ENCODE measurements around the gene POLE.
"Not testable (repeated sequence)": the region's sequence is repeated elsewhere in the genome, so short reads cannot be mapped to it uniquely, and the experiment has no call there.

POLE gene

GRCh38 chr12:132718644-132719043 is 31.5 kb upstream of the POLE start:
- DNase-seq: no peak

DNA sequence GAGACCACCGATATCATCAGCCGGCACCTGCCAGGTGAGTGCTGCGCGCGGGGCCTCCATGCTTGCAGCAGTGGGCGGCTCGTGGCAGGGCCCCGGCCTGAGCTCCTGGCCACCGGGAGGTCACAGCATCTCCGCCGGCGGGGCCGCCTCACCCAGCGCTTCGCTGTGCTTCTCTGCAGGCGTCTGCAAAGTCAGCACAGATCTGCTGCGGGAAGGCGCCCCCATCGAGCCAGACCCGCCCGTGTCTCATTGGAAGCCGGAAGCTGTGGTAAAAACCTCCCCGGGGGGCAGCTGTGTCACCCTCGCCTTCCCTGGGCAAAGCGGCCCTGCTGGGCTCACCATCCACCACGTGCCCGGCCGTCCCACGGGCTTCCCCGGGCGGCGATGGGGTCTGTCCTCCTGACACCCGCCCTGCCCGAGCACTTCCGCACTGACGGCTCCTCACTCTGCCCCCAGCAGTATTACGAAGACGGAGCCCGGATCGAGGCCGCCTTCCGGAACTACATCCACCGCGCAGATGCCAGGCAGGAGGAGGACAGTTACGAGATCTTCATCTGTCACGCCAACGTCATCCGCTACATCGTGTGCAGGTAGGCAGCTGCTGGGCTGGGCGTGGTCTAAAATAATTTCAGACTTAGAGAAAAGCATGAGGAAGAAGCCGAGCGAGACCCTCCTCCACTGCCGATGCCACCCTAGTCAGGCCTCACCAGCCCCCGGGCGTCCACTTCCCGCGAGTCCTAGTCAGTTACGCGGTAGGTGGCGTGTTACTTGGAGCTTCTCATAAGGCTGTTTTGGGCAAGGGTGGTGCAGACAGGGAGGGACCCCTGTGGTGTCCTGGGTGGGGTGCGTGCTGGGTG is 30.6 kb upstream of the POLE start:
- no peak for DNase-seq

GRCh38 chr12:132717011-132717410 is 29.9 kb upstream of the POLE start:
- DNase-seq: no peak

DNA sequence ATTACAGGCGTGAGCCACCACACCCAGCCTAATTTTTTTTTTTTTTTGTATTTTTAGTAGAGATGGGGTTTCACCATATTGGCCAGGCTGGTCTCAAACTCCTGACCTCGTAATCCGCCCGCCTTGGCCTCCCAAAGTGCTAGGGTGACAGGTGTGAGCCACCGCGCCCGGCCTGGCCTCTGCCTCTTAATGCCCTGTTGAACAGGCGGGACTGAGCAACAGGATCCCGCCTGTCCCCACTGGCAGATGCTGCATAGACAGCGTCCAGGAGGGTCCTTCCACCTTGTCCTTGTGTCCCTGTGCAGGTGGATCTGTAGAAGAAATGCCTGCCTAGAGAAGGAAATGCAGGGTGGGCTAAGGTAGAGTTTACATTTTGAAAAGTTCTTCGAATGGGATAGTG is 29.2 kb upstream of the POLE start:
- no peak for DNase-seq

- no peak for DNase-seq
Measured at GRCh38 chr12:132715874-132716273, 28.7 kb upstream of the POLE start.

GRCh38 chr12:132713123-132713522 is 26.0 kb upstream of the POLE start:
- no peak for DNase-seq

GRCh38 chr12:132711080-132711843 is 24.1 kb upstream of the POLE start:
- no peak for DNase-seq

GRCh38 chr12:132710405-132711079 is 23.4 kb upstream of the POLE start, which contains the start of gene PGAM5:
Gene PGAM5 (plus strand): TSS chr12:132710842. CDS start chr12:132710877, 35 bp downstream.
- DNase-seq: peak; percentile 71

DNA sequence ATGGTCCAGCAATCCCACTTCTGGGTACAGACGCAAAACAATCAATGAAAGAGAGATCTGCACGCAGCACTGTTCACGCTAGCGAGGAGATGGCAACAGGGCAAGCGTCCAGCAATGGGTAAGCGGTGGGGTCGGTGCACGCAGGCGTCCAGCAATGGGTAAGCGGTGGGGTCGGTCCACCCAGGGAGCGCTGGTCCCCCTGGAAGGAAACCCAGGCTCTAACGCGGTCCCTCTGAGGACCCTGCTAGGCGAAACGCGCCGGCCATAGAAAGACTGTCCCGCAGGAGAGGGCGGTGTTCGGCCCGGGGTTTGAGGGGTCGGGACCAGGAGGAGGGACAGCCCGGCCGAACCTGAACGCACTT is 22.9 kb upstream of the POLE start:
- DNase-seq: no peak

- DNase-seq: no peak
Measured at GRCh38 chr12:132708150-132708549, 21.0 kb upstream of the POLE start.

DNA sequence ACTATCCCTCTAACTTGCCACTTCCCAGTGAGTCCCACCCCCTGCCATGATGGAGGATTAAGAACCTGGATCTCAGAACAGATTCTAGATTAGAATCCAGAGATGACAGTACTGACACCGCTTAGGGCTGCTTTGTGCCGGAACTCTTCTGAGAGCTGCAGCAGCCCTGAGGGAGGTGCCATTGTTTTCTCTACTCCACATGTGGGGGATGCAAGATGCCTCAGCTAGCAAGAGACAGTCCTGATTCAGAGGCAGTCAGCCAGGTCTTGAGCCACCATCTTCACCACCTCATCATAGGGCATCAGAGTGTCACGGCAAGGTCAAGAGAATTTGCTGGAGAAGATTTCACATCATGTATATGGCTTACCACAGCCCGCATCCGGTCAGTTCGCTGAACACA is 20.1 kb upstream of the POLE start:
- DNase-seq: no peak

GRCh38 chr12:132703641-132704040 is 16.5 kb upstream of the POLE start:
- DNase-seq: no peak

- DNase-seq: no peak
Measured at GRCh38 chr12:132702640-132703039, 15.5 kb upstream of the POLE start.

DNA sequence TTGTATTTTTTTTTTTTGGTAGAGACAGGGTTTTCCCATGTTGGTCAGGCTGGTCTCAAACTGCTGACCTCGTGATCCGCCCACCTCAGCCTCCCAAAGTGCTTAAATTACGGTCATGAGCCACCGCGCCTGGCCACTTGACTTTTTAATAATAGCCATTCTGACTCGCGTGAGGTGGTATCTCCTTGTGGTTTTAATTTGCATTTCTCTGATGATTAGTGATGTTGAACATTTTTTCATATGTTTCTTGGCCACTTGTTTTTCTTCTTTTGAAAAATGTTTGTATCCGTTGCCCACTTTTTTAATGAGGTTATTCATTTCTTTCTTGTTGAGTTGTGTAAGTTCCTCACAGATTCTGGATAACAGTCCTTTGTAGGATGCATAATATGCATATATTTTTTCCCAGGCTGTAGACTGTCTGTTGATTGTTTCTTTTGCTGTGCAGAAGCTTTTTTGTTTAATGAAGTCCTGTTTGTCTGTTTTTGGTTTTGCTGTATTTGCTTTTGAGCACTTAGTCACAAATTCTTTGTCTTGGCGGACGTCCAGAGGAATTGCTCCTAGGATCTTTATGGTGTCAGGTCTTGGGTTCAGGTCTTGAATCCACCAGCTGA is 13.2 kb upstream of the POLE start:
- DNase-seq: no peak

DNA sequence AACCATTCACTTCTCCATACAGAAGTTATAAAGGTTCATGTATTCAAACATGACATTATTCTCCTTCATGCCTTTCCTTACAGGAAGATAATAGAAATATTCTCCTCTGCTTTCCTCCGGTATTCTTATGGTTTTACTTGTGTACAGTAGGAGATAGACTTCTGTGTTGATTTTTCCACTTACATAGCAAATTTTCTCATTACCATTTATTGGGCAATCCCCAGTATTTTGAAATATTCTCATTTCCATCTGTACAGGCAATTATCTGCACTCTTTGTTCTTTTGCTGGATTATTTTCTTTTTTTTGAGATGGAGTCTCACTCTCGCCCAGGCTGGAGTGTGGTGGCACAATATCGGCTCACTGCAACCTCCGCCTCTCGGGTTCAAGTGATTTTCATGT is 11.2 kb upstream of the POLE start:
- no peak for DNase-seq

DNA sequence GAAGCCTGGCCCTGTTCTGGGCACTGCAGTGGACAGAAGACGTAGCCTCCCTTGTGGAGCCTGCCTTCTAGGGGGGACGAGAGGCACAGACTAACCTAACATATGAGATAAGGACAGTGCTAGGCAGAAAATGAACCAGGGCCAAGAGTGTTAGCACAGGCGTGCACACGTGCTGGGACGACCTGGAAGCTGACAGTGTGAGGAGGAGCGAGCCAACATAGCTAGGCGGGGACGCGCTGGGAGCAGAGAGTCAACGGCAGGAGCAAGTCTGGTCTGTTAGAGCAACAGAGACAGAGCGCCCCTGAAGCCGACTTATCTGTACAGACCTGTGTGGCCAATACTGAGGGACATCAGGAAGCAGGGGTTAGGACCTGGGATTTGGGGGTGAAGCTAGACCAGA is 8.3 kb upstream of the POLE start:
- no peak for DNase-seq

DNA sequence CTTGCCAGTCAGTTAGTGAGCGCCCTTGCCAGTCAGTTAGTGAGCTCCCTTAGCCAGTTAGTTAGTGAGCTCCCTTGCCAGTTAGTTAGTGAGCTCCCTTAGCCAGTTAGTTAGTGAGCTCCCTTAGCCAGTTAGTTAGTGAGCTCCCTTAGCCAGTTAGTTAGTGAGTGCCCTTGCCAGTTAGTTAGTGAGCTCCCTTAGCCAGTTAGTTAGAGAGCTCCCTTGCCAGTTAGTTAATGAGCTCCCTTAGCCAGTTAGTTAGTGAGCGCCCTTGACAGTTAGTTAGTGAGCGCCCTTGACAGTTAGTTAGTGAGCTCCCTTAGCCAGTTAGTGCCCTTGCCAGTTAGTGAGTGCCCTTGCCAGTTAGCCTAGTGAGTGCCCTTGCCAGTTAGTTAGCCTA is 7.7 kb upstream of the POLE start:
- not testable (repeated sequence) for DNase-seq

- not testable (repeated sequence) for DNase-seq
Measured at GRCh38 chr12:132692030-132692429, 4.9 kb upstream of the POLE start.

DNA sequence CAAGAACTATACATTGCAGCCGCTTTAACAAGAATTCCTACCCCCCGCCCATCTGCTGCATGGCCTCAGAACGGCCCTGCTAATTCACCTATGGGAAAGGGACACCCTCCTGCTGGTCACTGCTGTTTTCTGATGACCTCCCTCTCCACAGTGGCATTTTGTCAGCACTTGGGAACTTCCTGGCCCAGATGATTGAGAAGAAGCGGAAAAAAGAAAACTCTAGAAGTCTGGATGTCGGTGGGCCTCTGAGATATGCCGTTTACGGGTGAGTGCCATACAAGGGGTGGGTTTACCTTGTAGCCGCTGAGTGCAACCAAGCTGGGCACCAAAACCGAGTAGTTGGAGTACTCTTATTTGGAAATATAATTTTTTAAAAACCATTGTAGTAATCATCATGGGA is 3.0 kb upstream of the POLE start:
- no peak for DNase-seq

DNA sequence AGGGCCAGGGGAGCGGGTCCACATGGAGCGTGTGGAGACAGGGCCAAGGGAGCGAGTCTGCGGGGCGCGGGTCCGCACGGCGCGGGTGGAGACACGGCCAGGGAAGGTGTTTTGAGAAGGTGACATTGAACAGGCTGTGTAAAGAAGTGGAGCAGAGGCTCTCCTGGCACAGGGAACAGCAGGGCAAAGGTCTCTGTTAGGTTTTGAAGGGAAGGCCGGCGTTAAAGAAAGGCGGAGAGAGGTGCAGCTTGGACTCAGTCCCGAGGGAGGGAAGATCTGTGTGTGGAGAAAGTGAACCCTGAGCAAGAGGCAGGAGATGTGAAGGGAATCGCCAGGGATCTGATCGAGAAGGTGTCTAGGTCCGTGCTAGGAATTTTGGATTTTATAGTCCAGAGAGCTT is 2.1 kb upstream of the POLE start:
- no peak for DNase-seq

DNA sequence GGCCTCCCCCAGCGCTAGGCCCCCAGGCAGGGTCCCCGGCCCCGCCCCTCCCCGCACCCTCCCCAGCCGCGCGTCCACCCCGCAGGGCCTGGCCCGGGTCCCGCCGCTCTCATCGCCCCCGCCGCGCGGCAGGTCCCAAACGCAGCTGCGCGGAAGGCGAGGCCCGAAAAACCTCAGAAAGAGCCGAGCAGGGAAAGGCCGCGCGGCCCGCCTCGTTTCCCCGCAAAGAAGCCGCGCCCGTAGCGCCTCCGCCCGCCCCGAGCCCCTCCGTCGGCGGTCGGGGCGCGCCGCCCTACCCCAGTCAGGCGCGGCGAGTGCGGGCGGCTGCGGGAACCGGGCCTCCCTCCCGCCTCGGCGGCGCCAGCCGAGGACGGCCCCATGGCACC is 324 bp downstream of the POLE start:
- DNase-seq: no peak

DNA sequence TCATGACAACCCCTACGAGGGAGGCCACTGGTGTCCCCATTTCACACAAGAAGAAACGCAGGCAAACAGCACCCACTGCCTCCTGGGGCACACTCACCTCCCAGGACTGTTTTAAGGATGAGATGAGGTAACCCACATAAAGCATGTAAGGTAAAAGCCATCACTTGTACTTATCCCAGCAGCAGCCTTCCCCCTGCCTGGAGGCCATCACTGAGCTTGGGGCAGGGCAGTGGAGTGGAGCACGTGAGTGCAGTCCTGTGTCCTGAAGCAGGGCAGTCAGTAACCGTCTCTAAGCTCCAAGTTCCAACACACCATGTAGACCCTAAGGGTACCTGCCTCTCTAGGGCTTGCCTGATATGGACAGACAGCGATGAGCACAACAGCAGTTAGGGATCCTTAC is 1.7 kb downstream of the POLE start:
- DNase-seq: no peak

GRCh38 chr12:132677492-132677891 is 9.7 kb downstream of the POLE start:
- no peak for DNase-seq
